HG02571 (cell line): ENCODE results near the gene MCOLN1.
"Not testable (repeated sequence)": the region's sequence is repeated elsewhere in the genome, so short reads cannot be mapped to it uniquely, and the experiment has no call there.

Experiments used
- ATAC-seq: cut with Tn5 transposase; IDR thresholded peaks from one replicate; pipeline ENCODE4 v1.9.1; 2021; ENCODE audit warnings: mild to moderate bottlenecking, moderate library complexity; ENCODE audit not compliant: unreplicated experiment

Gene MCOLN1

DNA sequence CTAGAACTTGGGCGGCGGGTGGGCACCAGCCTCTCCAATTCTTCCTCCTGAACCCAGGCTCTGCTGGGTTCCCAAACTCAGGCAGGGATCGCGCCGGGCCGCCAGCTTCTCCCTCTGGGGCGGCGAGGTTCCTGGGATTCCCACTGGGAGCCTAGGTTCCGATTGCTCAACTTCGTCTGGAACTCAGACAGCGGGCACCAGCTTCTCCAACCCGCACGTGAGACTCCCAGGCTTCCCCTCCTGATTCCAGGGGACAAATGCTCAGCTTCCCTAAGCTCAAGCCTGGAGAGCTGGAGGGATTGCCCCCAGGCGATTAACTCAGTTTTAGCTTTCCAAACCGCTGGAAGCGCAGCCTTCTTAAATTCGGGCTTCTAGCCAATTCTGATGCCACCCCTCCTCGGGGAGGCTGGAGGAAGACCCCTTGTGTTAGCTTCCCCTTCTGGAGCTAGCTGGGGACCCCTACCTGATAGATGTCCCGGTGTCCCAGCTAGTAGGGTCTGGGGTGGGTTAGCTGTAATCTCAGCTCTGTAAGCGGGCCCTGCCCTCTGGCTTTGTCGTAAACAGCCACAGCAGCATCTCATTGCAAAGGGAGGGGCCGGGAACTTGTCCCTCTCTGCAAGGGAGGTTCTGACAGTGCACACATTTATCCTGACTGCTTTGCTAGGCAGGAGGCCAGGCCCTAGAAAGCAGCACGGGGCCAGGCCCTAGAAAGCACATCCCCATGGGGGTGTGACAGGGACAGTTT is 671 bp downstream of the MCOLN1 start:
- no peak for ATAC-seq

DNA sequence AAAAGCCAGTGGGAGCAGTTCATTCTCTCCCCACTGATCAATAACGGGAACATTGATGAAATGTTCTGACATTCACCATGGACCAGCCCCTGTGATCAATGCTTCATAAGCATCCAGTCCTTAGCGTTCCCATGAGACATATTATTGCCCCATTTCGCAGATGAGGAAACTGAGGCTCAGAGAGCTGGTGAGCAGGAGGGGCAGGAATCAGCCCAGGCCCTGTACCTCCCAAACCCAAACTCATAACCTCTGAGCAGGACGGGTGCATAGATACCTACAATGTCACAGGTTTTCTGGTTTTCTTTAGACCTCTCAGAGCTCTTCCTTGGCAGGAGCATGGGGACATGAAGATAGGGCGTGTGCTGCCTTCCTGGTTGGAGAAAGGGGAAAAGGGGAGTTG is 2.1 kb downstream of the MCOLN1 start:
- ATAC-seq: no peak

GRCh38 chr19:7524992-7525739 is 2.7 kb downstream of the MCOLN1 start:
- ATAC-seq: no peak

DNA sequence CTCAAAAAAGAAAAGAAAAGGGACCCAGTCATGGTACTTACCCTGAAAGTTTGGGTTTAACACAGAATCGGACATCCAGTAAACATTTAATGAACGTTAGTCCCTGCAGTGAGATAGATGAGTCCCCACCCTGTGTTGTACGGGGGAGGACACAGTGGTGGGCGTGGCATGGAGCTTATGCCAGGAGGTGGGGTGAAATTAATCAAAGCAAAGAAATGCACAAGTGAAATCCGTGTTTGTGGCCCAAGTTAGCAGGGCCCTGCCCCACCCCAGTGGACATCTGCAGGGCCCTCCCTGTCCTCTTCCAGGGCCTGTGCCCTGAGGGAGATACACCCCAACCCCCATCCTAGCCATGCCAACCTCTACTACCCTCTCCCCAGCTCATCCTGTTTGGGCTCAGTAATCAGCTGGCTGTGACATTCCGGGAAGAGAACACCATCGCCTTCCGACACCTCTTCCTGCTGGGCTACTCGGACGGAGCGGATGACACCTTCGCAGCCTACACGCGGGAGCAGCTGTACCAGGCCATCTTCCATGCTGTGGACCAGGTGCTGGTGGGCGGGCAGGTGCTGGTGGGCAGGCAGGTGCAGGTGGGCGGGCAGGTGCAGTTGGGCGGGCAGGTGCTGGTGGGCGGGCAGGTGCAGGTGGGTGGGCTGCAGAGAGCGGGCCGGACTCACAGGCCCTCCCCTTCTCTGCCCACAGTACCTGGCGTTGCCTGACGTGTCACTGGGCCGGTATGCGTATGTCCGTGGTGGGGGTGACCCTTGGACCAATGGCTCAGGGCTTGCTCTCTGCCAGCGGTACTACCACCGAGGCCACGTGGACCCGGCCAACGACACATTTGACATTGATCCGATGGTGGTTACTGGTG is 3.9 kb downstream of the MCOLN1 start:
- ATAC-seq: no peak

GRCh38 chr19:7527516-7528191 is 5.2 kb downstream of the MCOLN1 start:
- ATAC-seq: no peak

DNA sequence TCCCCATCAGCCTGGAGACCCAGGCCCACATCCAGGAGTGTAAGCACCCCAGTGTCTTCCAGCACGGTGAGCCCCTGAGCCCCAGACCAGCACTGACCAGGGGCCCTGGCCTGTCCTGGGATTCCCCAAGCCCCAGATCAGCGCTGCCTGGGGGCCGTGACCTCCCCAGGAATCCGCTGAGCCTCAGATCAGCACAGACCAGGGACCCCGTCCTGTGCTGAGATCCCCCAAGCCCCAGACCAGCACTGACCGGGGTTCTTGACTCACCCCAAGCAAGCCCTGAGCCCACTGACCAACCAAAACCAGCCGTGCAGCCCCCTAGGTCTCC is 5.7 kb downstream of the MCOLN1 start:
- no peak for ATAC-seq

GRCh38 chr19:7528522-7529245 is 6.3 kb downstream of the MCOLN1 start:
- no peak for ATAC-seq

- ATAC-seq: no peak
Measured at GRCh38 chr19:7529246-7529600, 6.8 kb downstream of the MCOLN1 start.

- ATAC-seq: no peak
Measured at GRCh38 chr19:7529610-7530490, 7.4 kb downstream of the MCOLN1 start.

DNA sequence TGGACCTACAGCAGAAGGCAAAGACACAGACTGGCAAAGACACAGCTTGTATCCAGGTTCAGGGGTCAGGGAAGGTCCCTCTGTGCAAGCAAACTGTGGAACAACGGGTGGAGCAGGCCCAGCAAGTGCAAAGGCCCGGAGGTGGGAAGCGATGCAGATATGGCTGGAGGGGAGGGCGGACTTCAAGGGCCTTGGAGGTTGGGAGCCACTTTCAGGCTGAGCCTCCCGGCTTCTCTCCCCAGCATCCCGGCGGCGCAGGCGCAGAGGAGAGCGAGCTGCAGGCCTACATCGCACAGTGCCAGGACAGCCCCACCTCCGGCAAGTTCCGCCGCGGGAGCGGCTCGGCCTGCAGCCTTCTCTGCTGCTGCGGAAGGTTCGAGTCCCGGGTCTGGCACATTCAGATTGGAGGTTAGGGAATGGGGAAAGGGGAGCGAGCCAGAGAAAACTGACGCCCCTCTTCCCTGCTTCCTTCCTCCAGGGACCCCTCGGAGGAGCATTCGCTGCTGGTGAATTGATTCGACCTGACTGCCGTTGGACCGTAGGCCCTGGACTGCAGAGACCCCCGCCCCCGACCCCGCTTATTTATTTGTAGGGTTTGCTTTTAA is 11.0 kb downstream of the MCOLN1 start:
- no peak for ATAC-seq

DNA sequence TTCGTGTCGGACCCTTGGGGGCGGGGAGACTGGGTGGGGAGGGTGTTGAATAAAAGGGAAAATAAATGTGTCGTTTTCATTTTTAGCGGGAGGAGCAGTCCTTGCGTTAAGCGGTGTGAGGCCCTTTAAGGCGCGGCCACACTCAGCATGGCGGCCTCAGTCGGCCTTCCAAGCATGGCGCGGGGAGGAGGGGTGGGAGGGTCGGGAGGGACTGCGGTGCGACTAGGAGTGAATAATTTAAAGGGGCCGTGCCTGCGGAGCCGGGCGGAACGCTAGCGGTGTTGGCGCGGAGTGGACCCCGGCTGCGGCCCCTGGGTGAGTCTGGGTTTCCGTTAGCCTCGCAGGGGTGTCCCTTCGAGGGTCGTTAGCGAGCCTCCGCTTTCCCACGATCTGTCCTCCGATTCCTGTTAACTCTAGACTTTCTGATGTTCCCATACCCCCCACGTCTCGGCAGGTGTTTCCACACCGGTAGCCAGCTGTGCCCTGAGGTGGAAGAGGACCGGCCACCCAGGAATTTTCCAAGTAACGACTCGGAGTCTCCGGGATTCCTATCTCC is 11.6 kb downstream of the MCOLN1 start:
- ATAC-seq: no peak

GRCh38 chr19:7534531-7535046 is 12.2 kb downstream of the MCOLN1 start:
- peak; percentile 5 for ATAC-seq

DNA sequence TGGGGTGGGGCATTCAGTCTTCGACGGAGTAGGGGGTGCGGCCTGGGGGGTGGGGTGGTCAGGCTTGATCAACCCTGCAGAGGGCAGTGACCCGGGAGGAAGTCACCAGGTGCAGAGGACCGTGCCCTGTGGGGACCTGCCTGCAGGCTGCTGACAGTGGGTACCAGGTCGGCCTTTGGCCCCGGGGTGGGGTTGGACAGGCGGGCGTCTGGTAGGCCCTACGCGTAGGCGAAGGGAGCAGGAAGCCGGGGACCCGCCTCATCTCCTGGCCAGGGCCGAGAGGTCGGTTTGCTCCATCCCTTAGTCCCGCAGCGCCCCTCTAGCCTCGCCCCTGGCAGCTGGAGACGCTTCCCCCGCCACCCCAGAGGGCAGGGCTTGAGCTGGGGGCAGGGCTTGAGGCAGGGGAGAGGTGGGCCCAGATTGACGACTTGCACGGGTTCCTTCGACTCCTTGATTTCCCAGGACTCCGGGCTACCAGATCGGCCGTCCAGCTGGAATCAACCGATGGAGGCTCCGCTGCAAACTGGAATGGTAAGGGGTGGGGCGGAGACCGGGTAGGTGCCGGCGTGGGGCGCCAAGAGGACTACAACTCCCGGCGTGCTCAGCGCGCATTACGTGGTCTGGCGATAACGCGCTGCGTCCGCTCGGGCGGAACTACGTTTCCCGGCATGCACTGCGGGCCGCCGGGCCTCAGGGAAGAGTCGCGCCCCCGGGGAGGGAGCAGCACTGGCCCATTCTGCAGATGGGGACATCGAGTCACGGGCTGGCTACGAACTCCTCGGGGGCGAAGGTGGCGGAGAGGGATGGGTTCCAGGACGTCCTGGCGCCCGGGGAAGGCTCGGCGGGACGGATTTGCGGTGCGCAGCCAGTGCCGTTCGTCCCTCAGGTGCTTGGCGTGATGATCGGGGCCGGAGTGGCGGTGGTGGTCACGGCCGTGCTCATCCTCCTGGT is 12.9 kb downstream of the MCOLN1 start, which contains the start of gene PNPLA6:
PNPLA6 (plus strand) TSS at position 671 of the 951 bp plus-strand sequence; CDS start at position 743, 72 bp downstream.
- peak; percentile 72 for ATAC-seq

DNA sequence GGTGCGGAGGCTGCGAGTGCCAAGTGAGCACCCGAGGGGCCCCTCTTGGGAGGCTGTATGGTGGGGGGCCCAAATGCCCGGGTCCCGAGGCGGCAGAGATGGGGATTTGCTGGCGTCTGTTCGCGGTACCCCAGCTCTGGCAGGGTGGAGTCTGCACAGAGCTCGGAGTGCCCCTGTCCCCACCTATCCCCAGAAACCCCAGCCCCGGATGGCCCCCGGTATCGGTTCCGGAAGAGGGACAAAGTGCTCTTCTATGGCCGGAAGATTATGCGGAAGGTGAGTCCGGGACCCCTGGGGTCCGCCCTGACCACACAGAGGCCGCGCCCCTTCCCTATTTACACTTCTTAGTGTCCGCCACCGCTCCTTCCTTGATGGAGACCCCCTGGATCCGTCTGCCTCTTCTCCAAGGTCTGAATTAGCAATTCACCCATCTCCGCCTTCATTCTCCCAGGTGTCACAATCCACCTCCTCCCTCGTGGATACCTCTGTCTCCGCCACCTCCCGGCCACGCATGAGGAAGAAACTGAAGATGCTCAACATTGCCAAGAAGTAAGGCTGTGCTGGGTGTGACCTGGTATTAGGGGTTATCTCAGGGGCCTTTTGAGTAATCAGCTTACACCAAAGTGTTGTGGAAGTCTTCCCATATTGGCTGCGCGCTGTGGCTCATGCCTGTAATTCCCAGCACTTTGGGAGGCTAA is 13.7 kb downstream of the MCOLN1 start:
- ATAC-seq: peak; percentile 4

DNA sequence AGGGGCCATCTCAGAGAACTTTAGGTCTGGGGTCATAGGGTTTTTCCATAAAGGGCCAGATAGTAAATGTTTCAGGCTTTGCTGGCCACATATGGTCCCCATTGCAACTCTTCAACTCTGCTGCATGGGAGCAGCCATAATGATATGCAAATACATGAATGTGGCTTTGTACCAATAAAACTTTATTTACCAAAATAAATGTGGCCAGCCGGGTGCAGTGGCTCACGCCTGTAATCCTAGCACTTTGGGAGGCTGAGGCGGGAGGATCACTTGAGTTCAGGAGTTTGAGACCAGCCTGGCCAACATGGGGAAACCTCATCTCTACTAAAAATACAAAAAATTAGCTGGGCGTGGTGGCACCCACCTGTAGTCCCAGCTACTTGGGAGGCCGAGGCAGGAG is 16.6 kb downstream of the MCOLN1 start:
- not testable (repeated sequence) for ATAC-seq

DNA sequence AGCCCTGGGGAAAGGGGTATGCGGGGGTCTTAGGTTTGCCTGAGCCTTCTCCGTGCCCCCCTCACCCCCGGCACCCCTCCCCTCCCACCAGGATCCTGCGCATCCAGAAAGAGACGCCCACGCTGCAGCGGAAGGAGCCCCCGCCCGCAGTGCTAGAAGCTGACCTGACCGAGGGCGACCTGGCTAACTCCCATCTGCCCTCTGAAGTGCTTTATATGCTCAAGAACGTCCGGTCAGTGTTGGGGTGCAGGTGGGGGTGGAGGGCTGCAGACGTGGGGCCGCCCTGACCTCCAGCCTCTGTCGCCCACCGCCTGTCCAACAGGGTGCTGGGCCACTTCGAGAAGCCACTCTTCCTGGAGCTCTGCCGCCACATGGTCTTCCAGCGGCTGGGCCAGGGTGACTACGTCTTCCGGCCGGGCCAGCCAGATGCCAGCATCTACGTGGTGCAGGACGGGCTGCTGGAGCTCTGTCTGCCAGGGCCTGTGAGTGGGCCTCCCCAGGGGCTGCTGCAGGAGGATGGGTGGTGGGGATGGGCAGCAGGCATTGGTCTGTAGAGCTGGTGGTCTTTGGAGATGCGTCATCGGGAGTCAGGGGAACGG is 17.5 kb downstream of the MCOLN1 start:
- no peak for ATAC-seq
